Transverse colon (tissue), 3 donors: Measurements from ENCODE around the gene IL15.

Source experiments
- EP300 ChIP-seq: sonication (generic); formaldehyde crosslinking; IDR thresholded peaks from one replicate; pipeline ENCODE4 v1.6.1; 2017; ENCODE audit warnings: antibody characterized with exemption, low read depth
- POLR2A ChIP-seq: fragments of 450-650 bp; IDR thresholded peaks from one replicate; pipeline ENCODE4 v1.6.1; 2016; ENCODE audit warnings: antibody characterized with exemption, mild to moderate bottlenecking, moderate library complexity
- TF ChIP-seq, protein P1 (sequence below), 5 experiments: fragments of 200-600 bp in 3 of 5; fragments of 450-650 bp in 2 of 5; sonication (generic) in 3 of 5; IDR thresholded peaks; 1 replicate in 2 of 5; 2 replicates in 3 of 5; pipeline ENCODE4 v1.5.1; 2016 to 2017; ENCODE audit warnings: antibody characterized with exemption in 5 of 5, inconsistent platforms in 3 of 5, mild to moderate bottlenecking in 2 of 5, moderate library complexity in 1 of 5

GRCh38 chr4:141605425-141605856, 30.9 kb upstream of the IL15 start:
- TF ChIP-seq, protein P1, sequence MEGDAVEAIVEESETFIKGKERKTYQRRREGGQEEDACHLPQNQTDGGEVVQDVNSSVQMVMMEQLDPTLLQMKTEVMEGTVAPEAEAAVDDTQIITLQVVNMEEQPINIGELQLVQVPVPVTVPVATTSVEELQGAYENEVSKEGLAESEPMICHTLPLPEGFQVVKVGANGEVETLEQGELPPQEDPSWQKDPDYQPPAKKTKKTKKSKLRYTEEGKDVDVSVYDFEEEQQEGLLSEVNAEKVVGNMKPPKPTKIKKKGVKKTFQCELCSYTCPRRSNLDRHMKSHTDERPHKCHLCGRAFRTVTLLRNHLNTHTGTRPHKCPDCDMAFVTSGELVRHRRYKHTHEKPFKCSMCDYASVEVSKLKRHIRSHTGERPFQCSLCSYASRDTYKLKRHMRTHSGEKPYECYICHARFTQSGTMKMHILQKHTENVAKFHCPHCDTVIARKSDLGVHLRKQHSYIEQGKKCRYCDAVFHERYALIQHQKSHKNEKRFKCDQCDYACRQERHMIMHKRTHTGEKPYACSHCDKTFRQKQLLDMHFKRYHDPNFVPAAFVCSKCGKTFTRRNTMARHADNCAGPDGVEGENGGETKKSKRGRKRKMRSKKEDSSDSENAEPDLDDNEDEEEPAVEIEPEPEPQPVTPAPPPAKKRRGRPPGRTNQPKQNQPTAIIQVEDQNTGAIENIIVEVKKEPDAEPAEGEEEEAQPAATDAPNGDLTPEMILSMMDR (IDR thresholded peaks at IDR 0.05), result no peak
- TF ChIP-seq EP300 (no peak), POLR2A (no peak)
